ENCODE measurements around the gene PDE5A. TPM values are rescaled to one million over a fixed set of nuclear protein-coding genes. Genes with fewer than 3 reads are reported as not detected.

The PDE5A gene
- total RNA-seq = 4.4 and 5.7 TPM in 2 replicates

DNA sequence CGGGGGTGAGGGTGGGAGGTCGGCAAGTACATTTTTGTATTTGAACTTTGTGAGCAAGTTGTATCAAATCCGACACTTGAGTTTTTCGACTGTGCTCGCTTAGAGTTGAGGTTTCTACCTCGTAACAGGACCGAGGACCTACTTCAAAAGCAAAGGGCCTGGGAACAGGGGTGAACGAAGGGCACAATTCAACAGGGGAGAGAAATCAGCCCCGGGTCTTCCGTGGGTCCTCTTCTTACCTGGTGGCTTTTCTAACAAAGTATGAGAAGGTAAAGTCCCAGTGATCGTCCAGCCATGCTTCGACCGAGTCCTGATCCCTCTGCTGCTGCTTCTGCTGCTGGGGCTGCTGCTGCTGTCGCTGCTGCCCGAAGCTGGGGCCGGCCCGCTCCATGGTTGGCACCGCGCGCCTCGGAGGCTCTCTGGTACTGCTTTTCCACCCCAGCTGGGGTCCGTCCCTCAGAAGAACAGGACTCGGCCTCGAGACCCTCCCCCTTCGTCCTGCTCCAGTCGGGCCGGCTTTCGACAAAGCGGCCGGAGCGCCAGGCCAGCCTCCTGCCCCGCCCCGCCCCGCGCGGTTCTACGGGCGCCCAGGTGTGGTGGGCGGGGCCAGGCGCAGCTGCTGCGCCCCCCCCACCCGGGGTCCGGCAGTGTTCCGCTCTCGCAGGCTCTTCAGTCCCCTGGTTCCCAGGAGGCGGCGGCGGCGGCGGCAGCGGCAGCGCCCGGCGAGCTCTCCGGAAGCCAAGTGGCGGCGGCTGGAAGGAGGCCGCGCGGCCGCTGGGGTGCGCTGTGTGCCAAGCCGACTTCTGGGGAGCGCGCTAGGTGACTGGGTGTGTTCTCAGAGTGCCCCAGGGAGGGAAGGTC, at the start of gene PDE5A:
Gene PDE5A (minus strand): TSS at position 524 of the 861 bp plus-strand sequence. CDS start 133 bp downstream, at position 391.

Data from hair follicular keratinocyte (primary cell).